ENCODE measurements around the gene PDGFC.

DNA sequence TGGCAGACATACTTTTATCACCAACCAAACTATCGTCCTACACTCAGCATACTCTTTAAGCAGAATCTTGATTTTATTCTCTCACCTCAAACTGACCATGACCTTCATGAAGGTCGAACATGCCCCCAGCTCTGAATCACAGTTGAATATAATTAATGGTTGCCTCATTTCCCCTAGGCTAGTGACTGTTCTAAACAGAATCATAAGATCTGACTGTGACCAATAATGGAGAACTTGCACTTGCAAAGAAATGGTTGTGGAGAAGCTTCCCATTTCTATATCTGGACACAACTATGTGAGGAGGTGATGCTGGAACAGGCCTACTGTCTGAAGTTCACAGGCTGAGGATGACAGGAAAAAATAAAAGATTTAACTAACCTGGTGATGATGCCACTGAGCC, 85.1 kb downstream of the PDGFC start:
- TF ChIP-seq, protein P1, sequence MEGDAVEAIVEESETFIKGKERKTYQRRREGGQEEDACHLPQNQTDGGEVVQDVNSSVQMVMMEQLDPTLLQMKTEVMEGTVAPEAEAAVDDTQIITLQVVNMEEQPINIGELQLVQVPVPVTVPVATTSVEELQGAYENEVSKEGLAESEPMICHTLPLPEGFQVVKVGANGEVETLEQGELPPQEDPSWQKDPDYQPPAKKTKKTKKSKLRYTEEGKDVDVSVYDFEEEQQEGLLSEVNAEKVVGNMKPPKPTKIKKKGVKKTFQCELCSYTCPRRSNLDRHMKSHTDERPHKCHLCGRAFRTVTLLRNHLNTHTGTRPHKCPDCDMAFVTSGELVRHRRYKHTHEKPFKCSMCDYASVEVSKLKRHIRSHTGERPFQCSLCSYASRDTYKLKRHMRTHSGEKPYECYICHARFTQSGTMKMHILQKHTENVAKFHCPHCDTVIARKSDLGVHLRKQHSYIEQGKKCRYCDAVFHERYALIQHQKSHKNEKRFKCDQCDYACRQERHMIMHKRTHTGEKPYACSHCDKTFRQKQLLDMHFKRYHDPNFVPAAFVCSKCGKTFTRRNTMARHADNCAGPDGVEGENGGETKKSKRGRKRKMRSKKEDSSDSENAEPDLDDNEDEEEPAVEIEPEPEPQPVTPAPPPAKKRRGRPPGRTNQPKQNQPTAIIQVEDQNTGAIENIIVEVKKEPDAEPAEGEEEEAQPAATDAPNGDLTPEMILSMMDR (conservative IDR thresholded peaks at IDR 0.05; ENCODE audit: low read length), result no peak
- TF ChIP-seq EZH2phosphoT487 (IDR thresholded peaks at IDR 0.05; ENCODE audit: borderline replicate concordance, low read depth, low read length), result no peak

Data from OCI-LY7 (cell line).